Colonic mucosa (tissue), 4 donors: Measurements from ENCODE around the gene TDG. TPM values are rescaled to one million over a fixed set of nuclear protein-coding genes. Genes with fewer than 3 reads are reported as not detected.

Source experiments
- DNase-seq: peaks from one replicate; pipeline ENCODE4 v3.0.0-alpha.2; 2020
- H3K27ac ChIP-seq: fragments of 200-600 bp; one replicate; pipeline ENCODE4 v1.8.0; 2021
- H3K27me3 ChIP-seq: fragments of 200-600 bp; one replicate; pipeline ENCODE4 v1.8.0; 2021
- H3K36me3 ChIP-seq: fragments of 200-600 bp; one replicate; pipeline ENCODE4 v1.8.0; 2021
- H3K4me1 ChIP-seq: fragments of 200-600 bp; one replicate; pipeline ENCODE4 v1.8.0; 2021; ENCODE audit warnings: mild to moderate bottlenecking
- H3K4me3 ChIP-seq: fragments of 200-600 bp; one replicate; pipeline ENCODE4 v1.8.0; 2021
- H3K9ac ChIP-seq, 2 donors: one replicate each; pipeline ENCODE4 v1.7.0; 2013; ENCODE audit warnings: control low read depth in 2 of 2, low read depth in 2 of 2, low read length in 2 of 2
- H3K9me3 ChIP-seq: fragments of 200-600 bp; one replicate; pipeline ENCODE4 v1.8.0; 2021
- intact Hi-C: fragments of 100-400 bp; cut with DNase I; formaldehyde crosslinking; loops from one replicate; pipeline ENCODE4 v1.14.1; 2022
- total RNA-seq, 2 donors: library from RNA; stranded (reverse); fragmentation: NEBNext Ultra II Directional in 1 of 2; extraction: Animal tissue kit (Norgen Biotek cat#: 25700) in 1 of 2; gene quantifications; one replicate each; pipeline ENCODE4 v1.2.1, GENCODE V29; 2021
- TF ChIP-seq, protein P1 (sequence below): fragments of 200-600 bp; IDR thresholded peaks from one replicate; pipeline ENCODE4 v1.8.0; 2022; ENCODE audit warnings: antibody characterized with exemption, mild to moderate bottlenecking
- donor health status: healthy.
- donor health status: DM: no; HTN: no; CAD: no.
- donor health status: DM: no; HTN: no; CAD: no.

The TDG gene
- total RNA-seq, 2 donors from 2014 or later = 24.0 to 29.9 TPM

DNA sequence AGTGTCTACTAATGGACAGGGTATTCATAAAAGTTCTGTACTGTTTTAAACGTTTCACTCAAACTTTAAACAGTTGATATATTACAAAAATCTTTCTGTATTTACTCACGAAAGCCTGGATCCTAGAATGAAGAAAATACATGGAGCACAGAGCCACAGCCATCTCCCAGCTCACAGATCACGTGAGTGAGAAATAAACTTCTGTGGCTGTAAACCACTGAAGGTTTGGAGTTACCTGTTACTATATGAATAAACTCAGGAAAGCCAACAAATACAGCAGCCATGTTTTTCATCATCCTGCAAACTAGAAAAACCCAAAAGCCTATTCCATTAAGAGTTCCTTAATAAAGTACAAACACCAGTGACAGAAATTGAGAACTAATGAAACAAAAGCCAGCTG, 867 bp upstream of the TDG start:
- TF ChIP-seq, protein P1, sequence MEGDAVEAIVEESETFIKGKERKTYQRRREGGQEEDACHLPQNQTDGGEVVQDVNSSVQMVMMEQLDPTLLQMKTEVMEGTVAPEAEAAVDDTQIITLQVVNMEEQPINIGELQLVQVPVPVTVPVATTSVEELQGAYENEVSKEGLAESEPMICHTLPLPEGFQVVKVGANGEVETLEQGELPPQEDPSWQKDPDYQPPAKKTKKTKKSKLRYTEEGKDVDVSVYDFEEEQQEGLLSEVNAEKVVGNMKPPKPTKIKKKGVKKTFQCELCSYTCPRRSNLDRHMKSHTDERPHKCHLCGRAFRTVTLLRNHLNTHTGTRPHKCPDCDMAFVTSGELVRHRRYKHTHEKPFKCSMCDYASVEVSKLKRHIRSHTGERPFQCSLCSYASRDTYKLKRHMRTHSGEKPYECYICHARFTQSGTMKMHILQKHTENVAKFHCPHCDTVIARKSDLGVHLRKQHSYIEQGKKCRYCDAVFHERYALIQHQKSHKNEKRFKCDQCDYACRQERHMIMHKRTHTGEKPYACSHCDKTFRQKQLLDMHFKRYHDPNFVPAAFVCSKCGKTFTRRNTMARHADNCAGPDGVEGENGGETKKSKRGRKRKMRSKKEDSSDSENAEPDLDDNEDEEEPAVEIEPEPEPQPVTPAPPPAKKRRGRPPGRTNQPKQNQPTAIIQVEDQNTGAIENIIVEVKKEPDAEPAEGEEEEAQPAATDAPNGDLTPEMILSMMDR = no peak
- Histone ChIP-seq H3K9me3 (no peaks in the 10 kb centered on the region), H3K36me3 (no peaks in the 10 kb centered on the region), H3K4me3 (peak overlapping the region; percentile 77), H3K27ac (peak overlapping the region; percentile 87), H3K4me1 (peaks cover 2% of the 10 kb centered on the region), H3K9ac (peak overlapping the region; percentile 98), H3K27me3 (no peaks in the 10 kb centered on the region)
- no peak for DNase-seq
- intact Hi-C loops = no loop called here

DNA sequence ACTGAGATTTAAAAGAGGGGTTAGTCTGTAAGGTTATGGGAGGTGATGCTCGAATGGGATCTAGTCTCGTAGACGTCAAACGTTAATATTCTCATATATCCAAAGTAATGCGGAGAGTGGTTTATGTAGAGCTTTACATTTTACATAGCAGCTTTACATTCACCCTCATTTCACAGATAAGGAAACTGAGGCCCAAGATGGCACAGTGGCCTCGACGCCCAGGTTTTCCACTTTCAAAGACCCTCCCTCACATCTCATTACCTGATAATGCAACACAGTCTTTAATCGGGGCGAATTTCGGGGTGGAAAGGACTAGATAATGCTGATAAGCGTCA, 450 bp upstream of the TDG start:
- no peaks in the 10 kb centered on the region for H3K36me3 ChIP-seq
- DNase-seq = no peak
- H3K27ac ChIP-seq = peak overlapping the region; percentile 87
- H3K4me1 ChIP-seq = peaks cover 2% of the 10 kb centered on the region
- TF ChIP-seq, protein P1 = no peak
- intact Hi-C loops = no loop called here
- H3K9me3 ChIP-seq = no peaks in the 10 kb centered on the region
- peak overlapping the region; percentile 77 for H3K4me3 ChIP-seq
- peak overlapping the region; percentile 98 for H3K9ac ChIP-seq
- no peaks in the 10 kb centered on the region for H3K27me3 ChIP-seq

DNA sequence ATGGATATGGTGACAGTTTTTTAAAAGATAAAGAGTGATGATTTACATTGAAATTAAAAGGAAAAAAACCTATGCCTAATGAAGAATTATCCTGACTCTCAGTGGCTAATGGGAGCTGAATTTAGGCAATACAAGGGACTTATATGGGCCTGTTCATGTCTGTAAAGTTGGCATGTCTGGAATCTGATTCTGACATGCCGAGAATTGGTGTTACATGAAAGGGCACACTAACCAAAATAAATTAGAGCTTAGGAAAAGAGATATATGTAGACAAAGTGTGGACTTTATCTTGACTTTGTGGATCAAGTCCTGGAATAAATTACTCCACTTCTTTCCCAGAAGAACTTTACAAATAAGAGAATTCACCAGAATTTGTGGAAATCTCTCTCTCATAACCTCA, 1.1 kb downstream of the TDG start:
- no peaks in the 10 kb centered on the region for H3K36me3 ChIP-seq
- peak overlapping the region; percentile 77 for H3K4me3 ChIP-seq
- peaks cover 2% of the 10 kb centered on the region for H3K4me1 ChIP-seq
- H3K27ac ChIP-seq = peak overlapping the region; percentile 87
- TF ChIP-seq, protein P1 = no peak
- DNase-seq = no peak
- H3K9me3 ChIP-seq = no peaks in the 10 kb centered on the region
- peak overlapping the region; percentile 98 for H3K9ac ChIP-seq
- intact Hi-C loops = no loop called here
- H3K27me3 ChIP-seq = no peaks in the 10 kb centered on the region

DNA sequence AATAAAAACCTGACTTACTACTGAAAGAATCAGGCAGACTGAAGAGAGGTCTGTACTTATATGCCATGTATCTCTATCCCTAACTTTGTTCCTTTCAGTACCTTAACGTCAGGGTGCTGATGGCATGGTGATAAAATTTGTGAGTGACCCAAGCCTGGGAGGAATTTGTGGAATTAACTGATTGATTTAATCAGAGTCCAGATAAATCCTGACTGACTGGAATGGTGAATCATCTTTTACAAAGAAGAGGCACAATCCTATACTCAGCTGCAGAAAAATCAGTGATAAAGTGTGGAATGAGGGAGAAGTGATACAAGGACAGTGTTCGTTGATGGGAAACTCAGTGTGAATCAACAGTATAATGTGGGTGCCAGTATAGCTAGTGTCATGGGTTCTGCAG, 3.7 kb downstream of the TDG start:
- intact Hi-C loops = no loop called here
- TF ChIP-seq, protein P1 = no peak
- Histone ChIP-seq H3K4me3 (no peak overlapping the region), H3K9ac (no peak overlapping the region), H3K27ac (no peak overlapping the region), H3K9me3 (no peaks in the 10 kb centered on the region), H3K4me1 (peaks cover 2% of the 10 kb centered on the region), H3K36me3 (no peaks in the 10 kb centered on the region), H3K27me3 (no peaks in the 10 kb centered on the region)
- no peak for DNase-seq

DNA sequence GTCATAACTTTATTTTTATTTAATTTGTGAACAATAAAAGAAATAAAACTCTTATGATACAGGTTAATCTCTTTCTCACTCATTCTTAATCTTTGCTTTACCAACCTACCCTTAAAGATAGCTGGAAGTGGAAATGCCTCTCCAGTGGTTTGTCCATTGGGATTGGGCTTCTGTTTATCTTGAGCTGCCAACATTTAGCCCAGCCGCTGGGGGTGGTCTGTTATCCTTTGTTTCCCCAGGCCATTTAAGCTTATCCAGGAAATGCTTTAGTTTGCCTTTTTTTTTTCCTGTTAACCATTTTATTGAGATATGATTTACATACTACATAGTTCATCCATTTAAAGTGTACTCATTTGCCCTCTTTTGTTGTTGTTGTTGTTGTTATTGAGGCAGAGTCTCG, 8.2 kb downstream of the TDG start:
- Histone ChIP-seq H3K4me3 (no peak overlapping the region), H3K27me3 (no peaks in the 10 kb centered on the region), H3K9me3 (no peaks in the 10 kb centered on the region), H3K4me1 (no peaks in the 10 kb centered on the region), H3K27ac (no peak overlapping the region), H3K9ac (no peak overlapping the region), H3K36me3 (no peaks in the 10 kb centered on the region)
- TF ChIP-seq, protein P1 = no peak
- intact Hi-C loops = loop anchor here (10.0 kb wide), 1 partner anchor 131 kb away; no protein-coding TSS in a partner anchor
- DNase-seq = no peak

DNA sequence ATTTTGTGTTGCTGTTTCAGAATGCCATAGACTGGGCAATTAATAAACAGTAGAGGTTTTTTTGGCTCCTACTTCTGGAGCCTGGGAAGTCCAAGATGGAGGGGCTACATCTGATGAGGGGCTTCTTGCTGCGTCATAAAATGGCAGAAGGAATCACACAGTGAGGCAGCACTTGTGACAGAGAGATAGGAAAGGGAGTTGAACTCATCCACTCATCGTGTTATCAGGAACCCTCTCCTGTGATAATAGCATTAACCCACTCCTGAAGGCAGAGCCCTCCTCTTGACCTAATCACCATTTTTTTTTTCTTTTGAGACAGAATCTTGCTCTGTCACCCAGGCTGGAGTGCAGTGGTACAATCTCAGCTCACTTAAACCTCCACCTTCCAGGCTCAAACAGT, 9.7 kb downstream of the TDG start:
- Histone ChIP-seq H3K4me3 (no peak overlapping the region), H3K4me1 (no peaks in the 10 kb centered on the region), H3K9me3 (no peaks in the 10 kb centered on the region), H3K27me3 (no peaks in the 10 kb centered on the region), H3K36me3 (peaks cover 7% of the 10 kb centered on the region), H3K27ac (no peak overlapping the region), H3K9ac (no peak overlapping the region)
- intact Hi-C loops = loop anchor here (10.0 kb wide), 1 partner anchor 129 kb away; no protein-coding TSS in a partner anchor
- TF ChIP-seq, protein P1 = no peak
- DNase-seq = no peak
